Transverse colon (tissue), 4 donors: ENCODE measurements around the gene MGMT. TPM values are rescaled to one million over a fixed set of nuclear protein-coding genes. Genes with fewer than 3 reads are reported as not detected.

Experiments used
- DNase-seq: peaks from one replicate; pipeline ENCODE4 v3.0.0-alpha.2; 2019
- H3K27ac ChIP-seq, 4 donors: fragments of 200-600 bp; sonication (generic); 2 replicates each; pipeline ENCODE4 v1.5.1; 2016 to 2018; ENCODE audit warnings: inconsistent platforms in 4 of 4
- H3K27me3 ChIP-seq: fragments of 200-600 bp; sonication (generic); 2 replicates; pipeline ENCODE4 v1.5.1; 2017; ENCODE audit warnings: inconsistent platforms
- H3K36me3 ChIP-seq, 4 donors: fragments of 200-600 bp; sonication (generic); 2 replicates each; pipeline ENCODE4 v1.5.1; 2017 to 2019; ENCODE audit warnings: inconsistent platforms in 4 of 4
- H3K4me1 ChIP-seq, 4 donors: fragments of 200-600 bp; sonication (generic); 2 replicates each; pipeline ENCODE4 v1.5.1; 2017 to 2020; ENCODE audit warnings: inconsistent platforms in 4 of 4
- H3K4me3 ChIP-seq, 4 donors: fragments of 200-600 bp; sonication (generic); 1 replicate in 1 of 4; 2 replicates in 3 of 4; pipeline versions ENCODE4 v1.5.1 to v1.6.1; 2017 to 2019; ENCODE audit warnings: inconsistent platforms in 4 of 4
- H3K9me3 ChIP-seq, 2 donors: fragments of 200-600 bp; sonication (generic); 2 replicates each; pipeline ENCODE4 v1.5.1; 2017 to 2019; ENCODE audit warnings: inconsistent platforms in 2 of 2
- EP300 ChIP-seq: sonication (generic); formaldehyde crosslinking; IDR thresholded peaks from one replicate; pipeline ENCODE4 v1.6.1; 2017; ENCODE audit warnings: antibody characterized with exemption, low read depth
- POLR2A ChIP-seq: fragments of 450-650 bp; IDR thresholded peaks from one replicate; pipeline ENCODE4 v1.6.1; 2016; ENCODE audit warnings: antibody characterized with exemption, mild to moderate bottlenecking, moderate library complexity
- POLR2AphosphoS5 ChIP-seq, 3 donors: sonication (generic); formaldehyde crosslinking; IDR thresholded peaks; one replicate each; pipeline ENCODE4 v1.6.1; 2016; ENCODE audit warnings: antibody characterized with exemption in 3 of 3
- WGBS, 2 donors: methylation state at CpG; one replicate each; pipeline ENCODE4 v1.1.5; 2018; ENCODE audit warnings: low coverage in 1 of 2; 5-methylcytosine and 5-hydroxymethylcytosine counted together
- in situ Hi-C, 4 donors: fragments of 200-750 bp; cut with MboI; loops; one replicate each; pipeline versions ENCODE4 v1.15.0 to v1.15.1; 2017; ENCODE audit warnings: low sequenced_read_pairs in 3 of 4, low pct_ligation_motif_present in 1 of 4, low pct_unique_long_range_greater_than_20kb in 1 of 4
- intact Hi-C: fragments of 100-400 bp; cut with DNase I; formaldehyde crosslinking; loops from one replicate; pipeline ENCODE4 v1.15.1; 2023; ENCODE audit warnings: low total_unique reads
- total RNA-seq, 4 donors: library from RNA; depleted of rRNA; stranded (reverse); fragments of >200 nt; gene quantifications; one replicate each; pipeline ENCODE4 v1.1.0, GENCODE V29; 2016
- TF ChIP-seq, protein P1 (sequence below), 5 experiments: fragments of 200-600 bp in 3 of 5; fragments of 450-650 bp in 2 of 5; sonication (generic) in 3 of 5; IDR thresholded peaks; 1 replicate in 2 of 5; 2 replicates in 3 of 5; pipeline ENCODE4 v1.5.1; 2016 to 2017; ENCODE audit warnings: antibody characterized with exemption in 5 of 5, inconsistent platforms in 3 of 5, mild to moderate bottlenecking in 2 of 5, moderate library complexity in 1 of 5

The MGMT gene
- total RNA-seq, 4 donors from 2014 or later, result 6.6 to 28.9 (median 14.0) TPM

GRCh38 chr10:129514568-129515451 lies 47.8 kb downstream of the MGMT start:
- Histone ChIP-seq H3K36me3 (no peaks in the 10 kb centered on the region), H3K4me3 (no peak overlapping the region), H3K27ac (no peak overlapping the region), H3K9me3 (no peaks in the 10 kb centered on the region), H3K27me3 (no peaks in the 10 kb centered on the region), H3K4me1 (no peaks in the 10 kb centered on the region)
- intact Hi-C loops, result no loop called here
- in situ Hi-C loops, result no loop called here
- WGBS, 2 donors, result 90 to 100% methylated on average over 2 to 22 of the region's 22 CpGs
- TF ChIP-seq POLR2A (no peak), POLR2AphosphoS5 (IDR thresholded peaks at IDR 0.05) (no peak), EP300 (no peak)
- TF ChIP-seq, protein P1, sequence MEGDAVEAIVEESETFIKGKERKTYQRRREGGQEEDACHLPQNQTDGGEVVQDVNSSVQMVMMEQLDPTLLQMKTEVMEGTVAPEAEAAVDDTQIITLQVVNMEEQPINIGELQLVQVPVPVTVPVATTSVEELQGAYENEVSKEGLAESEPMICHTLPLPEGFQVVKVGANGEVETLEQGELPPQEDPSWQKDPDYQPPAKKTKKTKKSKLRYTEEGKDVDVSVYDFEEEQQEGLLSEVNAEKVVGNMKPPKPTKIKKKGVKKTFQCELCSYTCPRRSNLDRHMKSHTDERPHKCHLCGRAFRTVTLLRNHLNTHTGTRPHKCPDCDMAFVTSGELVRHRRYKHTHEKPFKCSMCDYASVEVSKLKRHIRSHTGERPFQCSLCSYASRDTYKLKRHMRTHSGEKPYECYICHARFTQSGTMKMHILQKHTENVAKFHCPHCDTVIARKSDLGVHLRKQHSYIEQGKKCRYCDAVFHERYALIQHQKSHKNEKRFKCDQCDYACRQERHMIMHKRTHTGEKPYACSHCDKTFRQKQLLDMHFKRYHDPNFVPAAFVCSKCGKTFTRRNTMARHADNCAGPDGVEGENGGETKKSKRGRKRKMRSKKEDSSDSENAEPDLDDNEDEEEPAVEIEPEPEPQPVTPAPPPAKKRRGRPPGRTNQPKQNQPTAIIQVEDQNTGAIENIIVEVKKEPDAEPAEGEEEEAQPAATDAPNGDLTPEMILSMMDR (IDR thresholded peaks at IDR 0.05), result no peak
- no peak for DNase-seq

- in situ Hi-C loops, result no loop called here
- no peak for TF ChIP-seq EP300
- no peak for TF ChIP-seq POLR2AphosphoS5 (IDR thresholded peaks at IDR 0.05)
- no peak for TF ChIP-seq POLR2A
- DNase-seq, result no peak
- Histone ChIP-seq H3K4me3 (no peak overlapping the region), H3K9me3 (no peaks in the 10 kb centered on the region), H3K36me3 (no peaks in the 10 kb centered on the region), H3K27me3 (no peaks in the 10 kb centered on the region), H3K4me1 (no peaks in the 10 kb centered on the region), H3K27ac (no peak overlapping the region)
- 95% methylated on average over 26 of the region's 26 CpGs; no CpG with 5 or more reads in 1 of the 2 donors for WGBS, 2 donors
- intact Hi-C loops, result no loop called here
Observed at GRCh38 chr10:129516846-129517679, 50.0 kb downstream of the MGMT start.

DNA sequence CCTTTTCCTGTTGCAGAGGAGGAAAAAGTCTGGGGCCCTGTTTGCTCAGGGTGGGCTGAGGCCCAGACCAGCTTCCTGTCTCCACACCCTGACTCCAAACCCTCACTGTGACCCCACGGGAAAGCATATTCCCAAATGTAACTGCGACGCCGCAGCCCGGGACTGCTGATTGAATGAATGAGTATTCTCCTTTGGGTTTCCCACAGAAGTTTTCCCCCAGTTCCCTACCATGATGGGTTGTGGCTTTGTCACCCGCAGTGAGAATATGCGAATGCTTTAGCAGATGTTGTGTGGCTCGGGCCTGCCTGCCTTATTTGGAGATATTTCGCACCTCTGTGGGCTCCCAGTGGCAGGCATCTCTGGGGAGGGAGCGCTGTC lies 50.6 kb downstream of the MGMT start:
- Histone ChIP-seq H3K4me1 (no peaks in the 10 kb centered on the region), H3K27ac (no peak overlapping the region), H3K36me3 (no peaks in the 10 kb centered on the region), H3K9me3 (no peaks in the 10 kb centered on the region), H3K4me3 (no peak overlapping the region), H3K27me3 (no peaks in the 10 kb centered on the region)
- 90% methylated on average over 10 of the region's 10 CpGs; no CpG with 5 or more reads in 1 of the 2 donors for WGBS, 2 donors
- no peak for DNase-seq
- TF ChIP-seq POLR2AphosphoS5 (IDR thresholded peaks at IDR 0.05) (no peak), POLR2A (no peak), EP300 (no peak)
- TF ChIP-seq, protein P1 (IDR thresholded peaks at IDR 0.05), result no peak
- intact Hi-C loops (no loop called here), in situ Hi-C loops (no loop called here)

GRCh38 chr10:129518793-129519192 lies 51.8 kb downstream of the MGMT start:
- TF ChIP-seq EP300 (no peak), POLR2A (no peak)
- in situ Hi-C loops (no loop called here), intact Hi-C loops (no loop called here)
- WGBS, 2 donors, result 61 to 68% methylated on average over 6 of the region's 6 CpGs
- no peak overlapping the region for H3K27ac ChIP-seq
- no peaks in the 10 kb centered on the region for H3K9me3 ChIP-seq
- no peaks in the 10 kb centered on the region for H3K27me3 ChIP-seq
- DNase-seq, result no peak
- no peaks in the 10 kb centered on the region for H3K36me3 ChIP-seq
- no peaks in the 10 kb centered on the region for H3K4me1 ChIP-seq
- H3K4me3 ChIP-seq, result no peak overlapping the region

- WGBS, 2 donors, result 92 to 93% methylated on average over 4 to 25 of the region's 26 CpGs
Observed at GRCh38 chr10:129520440-129521080, 53.5 kb downstream of the MGMT start.

More at GRCh38 chr10:129520440-129521080, 53.5 kb downstream of the MGMT start:
- no peaks in the 10 kb centered on the region for H3K36me3 ChIP-seq
- H3K4me3 ChIP-seq, result no peak overlapping the region
- H3K9me3 ChIP-seq, result no peaks in the 10 kb centered on the region
- no peaks in the 10 kb centered on the region for H3K27me3 ChIP-seq
- in situ Hi-C loops (no loop called here), intact Hi-C loops (no loop called here)
- no peak overlapping the region for H3K27ac ChIP-seq
- DNase-seq, result no peak
- H3K4me1 ChIP-seq, result peaks cover 0 to 7% (median 0%) of the 10 kb centered on the region in 4 donors
- TF ChIP-seq POLR2AphosphoS5 (IDR thresholded peaks at IDR 0.05) (no peak), EP300 (no peak), POLR2A (no peak)
- TF ChIP-seq, protein P1 (IDR thresholded peaks at IDR 0.05), result no peak
